GM12872 (cell line): ENCODE results near the gene CPPED1.

ENCODE experiments used
- TF ChIP-seq, protein P1 (sequence below): IDR thresholded peaks from 3 replicates; pipeline ENCODE4 v1.5.1; 2011; ENCODE audit warnings: low read depth, mild to moderate bottlenecking, low read length, moderate library complexity; ENCODE audit not compliant: insufficient read depth

Gene CPPED1

GRCh38 chr16:12788758-12789157 lies 14.9 kb downstream of the CPPED1 start:
- TF ChIP-seq, protein P1, sequence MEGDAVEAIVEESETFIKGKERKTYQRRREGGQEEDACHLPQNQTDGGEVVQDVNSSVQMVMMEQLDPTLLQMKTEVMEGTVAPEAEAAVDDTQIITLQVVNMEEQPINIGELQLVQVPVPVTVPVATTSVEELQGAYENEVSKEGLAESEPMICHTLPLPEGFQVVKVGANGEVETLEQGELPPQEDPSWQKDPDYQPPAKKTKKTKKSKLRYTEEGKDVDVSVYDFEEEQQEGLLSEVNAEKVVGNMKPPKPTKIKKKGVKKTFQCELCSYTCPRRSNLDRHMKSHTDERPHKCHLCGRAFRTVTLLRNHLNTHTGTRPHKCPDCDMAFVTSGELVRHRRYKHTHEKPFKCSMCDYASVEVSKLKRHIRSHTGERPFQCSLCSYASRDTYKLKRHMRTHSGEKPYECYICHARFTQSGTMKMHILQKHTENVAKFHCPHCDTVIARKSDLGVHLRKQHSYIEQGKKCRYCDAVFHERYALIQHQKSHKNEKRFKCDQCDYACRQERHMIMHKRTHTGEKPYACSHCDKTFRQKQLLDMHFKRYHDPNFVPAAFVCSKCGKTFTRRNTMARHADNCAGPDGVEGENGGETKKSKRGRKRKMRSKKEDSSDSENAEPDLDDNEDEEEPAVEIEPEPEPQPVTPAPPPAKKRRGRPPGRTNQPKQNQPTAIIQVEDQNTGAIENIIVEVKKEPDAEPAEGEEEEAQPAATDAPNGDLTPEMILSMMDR = no peak

DNA sequence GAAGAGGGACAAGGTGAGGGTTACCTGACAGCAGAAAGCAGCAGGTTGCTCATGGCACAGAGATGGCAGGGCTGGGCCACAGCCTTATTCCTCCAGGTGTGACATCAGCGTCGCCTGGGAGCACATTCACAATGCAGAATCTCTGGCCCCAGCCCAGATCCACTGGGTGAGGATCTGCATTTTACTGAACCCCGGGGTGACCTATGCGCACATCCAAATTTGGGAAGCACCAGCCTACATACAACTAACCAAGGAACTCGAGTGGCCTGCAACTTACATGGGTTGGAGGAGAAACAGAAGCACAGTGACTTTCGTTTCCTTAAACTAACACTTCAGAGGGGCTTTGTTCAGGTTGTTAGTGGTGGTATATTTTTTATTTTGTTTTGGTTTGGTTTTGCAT lies 17.6 kb downstream of the CPPED1 start:
- TF ChIP-seq, protein P1 = no peak

DNA sequence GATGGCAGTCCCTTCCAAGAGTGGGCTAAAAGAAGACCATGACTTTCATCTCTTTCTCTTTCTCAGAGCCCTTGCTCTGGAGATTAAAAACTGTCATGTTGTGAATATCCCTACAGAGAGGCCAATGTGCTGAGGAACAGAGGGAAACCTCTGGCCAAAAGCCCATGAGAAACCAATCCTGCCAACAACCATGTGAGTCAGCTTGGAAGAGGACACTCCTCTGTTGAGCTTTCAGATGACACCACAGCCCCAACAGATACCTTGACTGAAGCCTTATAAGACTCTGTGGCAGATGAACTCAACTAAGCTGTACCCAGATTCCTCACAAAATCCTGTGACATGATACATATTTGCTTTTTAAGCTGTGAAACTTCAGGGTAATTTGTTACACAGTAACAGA lies 19.6 kb downstream of the CPPED1 start:
- TF ChIP-seq, protein P1 = no peak

DNA sequence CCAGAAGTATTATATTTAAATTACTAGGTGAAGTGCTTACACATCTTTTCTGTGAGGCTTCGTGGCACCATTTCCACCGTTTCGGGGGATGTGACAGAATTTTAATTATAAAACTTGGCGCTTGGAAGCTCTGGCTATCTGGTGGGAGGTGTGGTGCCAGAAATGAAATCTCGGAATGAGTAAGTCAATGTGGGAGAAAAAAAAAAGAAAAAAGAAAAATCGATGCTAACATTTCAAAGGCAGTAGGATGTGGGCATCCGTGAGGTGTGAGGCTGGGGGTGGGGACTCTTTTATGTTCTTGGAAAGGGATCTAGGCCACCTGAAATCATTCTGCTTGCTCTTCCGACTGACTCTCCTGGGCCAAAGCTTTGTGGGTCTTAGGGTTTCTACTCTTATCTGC lies 21.9 kb downstream of the CPPED1 start:
- TF ChIP-seq, protein P1 = no peak

GRCh38 chr16:12780467-12780866 lies 23.2 kb downstream of the CPPED1 start:
- TF ChIP-seq, protein P1 = no peak

- TF ChIP-seq, protein P1 = no peak
Observed at GRCh38 chr16:12778726-12779125, 25.0 kb downstream of the CPPED1 start.

- TF ChIP-seq, protein P1 = no peak
Observed at GRCh38 chr16:12775656-12776236, 27.9 kb downstream of the CPPED1 start.
